GM19397 (cell line): ENCODE results near the gene SPAG16.

Experiments
- ATAC-seq: cut with Tn5 transposase; IDR thresholded peaks from one replicate; pipeline ENCODE4 v1.9.1; 2021; ENCODE audit warnings: mild to moderate bottlenecking, moderate library complexity; ENCODE audit not compliant: unreplicated experiment

Gene SPAG16

DNA sequence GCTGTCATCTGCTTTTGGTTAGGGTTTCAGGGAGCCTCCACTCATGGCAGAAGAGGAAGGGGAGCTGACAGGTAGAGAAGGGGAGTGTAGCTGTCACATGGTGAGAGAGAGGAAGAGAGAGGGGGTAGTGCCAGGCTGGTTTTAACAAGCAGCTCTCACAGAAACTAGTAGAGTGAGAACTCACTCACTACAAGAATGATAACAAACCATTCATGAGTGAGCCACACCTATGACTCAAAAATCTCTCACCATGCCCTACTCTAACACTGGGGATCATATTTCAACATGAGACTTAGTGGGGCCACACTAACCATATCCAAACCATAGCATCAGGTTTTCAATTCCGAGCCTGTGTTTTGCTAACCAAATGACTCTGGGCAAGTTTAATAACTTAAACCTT lies 851.7 kb downstream of the SPAG16 start:
- no peak for ATAC-seq

DNA sequence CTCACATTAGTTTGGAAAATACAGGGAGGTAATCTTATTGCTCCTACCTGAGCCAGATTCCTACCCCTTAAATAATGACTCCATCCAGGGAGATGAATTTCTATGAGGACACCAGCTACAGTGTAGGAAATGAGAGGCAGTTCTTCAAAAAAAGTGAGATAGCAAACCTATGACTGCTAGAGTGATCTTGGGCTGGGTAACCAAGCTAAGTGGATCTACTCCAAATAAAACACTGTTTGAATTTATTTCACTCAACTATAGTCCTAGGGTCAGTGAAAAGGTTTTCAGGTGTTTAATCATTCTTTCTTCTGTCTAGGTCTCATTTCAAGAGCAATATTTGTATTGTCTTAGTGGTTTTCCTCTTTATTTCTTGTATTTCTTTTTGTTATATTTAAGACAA lies 854.5 kb downstream of the SPAG16 start:
- no peak for ATAC-seq

DNA sequence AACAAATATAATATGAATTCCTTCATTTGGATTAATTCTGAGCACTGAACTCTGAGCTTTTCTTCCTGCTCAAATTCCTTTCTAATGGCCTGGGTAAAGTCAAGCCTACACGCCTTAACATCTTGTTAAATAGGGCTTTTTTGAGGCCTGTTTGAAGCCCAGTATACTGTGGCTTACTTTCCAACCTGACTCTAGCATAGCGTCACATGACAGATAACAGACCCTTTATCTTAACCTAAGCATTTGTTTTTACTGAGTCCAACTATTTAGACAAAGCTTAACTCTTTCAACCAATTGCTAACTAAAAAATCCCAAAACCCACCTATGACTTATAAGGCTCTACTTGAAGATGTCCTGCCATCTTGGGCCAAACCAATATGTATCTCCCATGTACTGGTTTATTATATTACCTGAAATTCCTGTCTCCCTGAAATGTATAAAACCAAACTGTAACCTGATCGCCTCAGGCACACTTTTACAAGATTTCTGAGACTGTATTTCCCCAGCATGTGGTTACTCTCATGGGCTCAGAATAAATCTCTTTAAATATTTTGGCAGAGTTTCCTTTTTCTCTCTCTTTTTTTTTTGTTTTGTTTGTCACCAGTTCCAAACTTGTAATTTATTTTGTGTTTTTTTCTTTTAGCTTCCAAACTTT lies 855.5 kb downstream of the SPAG16 start:
- ATAC-seq = no peak

DNA sequence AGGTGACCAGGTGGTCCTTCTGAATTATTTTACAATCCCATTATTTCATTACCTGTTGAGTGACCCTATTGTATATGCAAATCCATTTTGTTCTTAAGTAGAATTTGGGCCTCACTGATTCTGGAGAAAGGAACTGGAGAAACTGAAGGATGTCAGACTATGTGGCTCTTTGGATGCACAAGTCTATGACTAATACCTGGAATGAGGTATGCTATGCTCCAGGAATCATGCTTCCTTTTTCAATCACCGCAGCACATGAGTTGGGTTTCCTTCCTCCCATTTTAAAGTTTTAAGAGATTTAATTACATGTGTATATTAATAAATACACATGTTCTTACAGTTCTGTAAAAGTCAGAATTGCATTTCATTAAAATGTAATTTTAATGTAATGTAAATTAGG lies 872.7 kb downstream of the SPAG16 start:
- ATAC-seq = no peak

DNA sequence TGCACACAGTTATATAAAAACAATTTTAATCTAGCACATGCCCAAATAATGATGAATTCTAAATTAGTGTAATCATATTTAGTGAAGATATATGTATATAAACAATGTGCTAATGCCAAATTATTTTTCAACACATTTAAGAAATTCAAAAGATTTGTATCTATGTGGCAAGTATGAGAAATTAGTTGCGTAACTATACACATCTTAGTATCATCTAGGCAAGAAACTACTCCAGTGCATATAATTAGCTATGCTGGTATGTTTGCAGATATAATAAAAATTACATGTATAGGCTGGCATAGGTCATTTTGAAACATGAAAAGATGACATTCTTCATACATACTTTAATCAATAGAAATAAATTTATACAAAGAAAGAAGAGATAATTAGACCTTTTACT lies 874.6 kb downstream of the SPAG16 start:
- no peak for ATAC-seq

DNA sequence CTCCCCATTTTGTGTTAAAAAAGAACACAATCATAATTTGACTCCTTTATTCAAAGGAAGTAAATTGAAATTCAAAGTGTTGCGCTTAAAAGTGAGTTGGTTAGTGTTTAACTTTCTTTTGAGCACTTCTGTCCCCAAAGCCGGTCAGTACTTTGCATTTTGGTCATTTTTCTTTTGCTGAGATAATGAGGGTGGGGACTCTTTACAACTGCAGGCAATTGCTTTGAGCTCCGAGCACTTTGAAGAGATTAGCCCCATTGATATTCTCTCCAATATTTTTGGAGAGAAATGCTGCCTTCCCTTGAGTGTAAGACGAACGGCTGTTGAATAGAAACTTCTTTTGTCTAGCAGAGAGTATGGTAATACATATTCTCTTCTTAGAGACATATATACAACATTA lies 885.0 kb downstream of the SPAG16 start:
- no peak for ATAC-seq

DNA sequence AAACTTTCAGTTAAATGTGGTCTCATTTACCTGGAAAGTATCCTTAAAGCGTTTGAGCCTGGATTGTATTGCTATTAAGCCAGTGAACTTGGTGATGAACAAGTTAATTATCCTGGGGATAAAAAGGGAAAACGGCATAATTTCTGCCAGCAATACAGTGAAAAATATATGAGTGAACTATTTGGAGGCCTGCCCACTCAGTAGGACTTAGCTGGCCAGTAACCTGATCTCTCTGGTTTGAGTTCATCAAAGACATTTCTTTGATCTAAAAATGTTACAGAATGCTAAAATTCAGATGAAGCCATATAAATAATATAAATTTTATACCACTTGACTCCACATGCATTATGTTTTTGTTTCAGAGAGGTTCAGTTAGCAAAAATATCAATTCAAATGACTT lies 885.5 kb downstream of the SPAG16 start:
- ATAC-seq = no peak

DNA sequence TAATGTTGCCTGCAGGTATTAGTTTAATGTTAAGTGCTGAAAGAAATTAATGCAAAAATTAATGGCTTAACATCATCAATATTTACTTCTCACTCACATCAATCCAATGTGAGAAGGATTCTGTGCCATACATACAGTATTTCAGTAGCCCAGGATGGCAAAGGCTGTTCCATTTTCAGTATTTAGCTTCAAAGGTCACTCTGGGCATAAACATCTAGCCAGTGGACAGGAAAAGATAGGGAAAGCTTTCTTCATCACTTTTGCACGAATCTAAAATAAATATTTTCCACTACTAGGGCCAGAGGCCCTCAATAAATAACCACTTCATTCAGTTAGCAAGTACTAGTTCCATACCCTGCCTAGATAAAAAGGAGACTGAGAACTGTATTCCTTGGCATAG lies 890.3 kb downstream of the SPAG16 start:
- ATAC-seq = no peak

DNA sequence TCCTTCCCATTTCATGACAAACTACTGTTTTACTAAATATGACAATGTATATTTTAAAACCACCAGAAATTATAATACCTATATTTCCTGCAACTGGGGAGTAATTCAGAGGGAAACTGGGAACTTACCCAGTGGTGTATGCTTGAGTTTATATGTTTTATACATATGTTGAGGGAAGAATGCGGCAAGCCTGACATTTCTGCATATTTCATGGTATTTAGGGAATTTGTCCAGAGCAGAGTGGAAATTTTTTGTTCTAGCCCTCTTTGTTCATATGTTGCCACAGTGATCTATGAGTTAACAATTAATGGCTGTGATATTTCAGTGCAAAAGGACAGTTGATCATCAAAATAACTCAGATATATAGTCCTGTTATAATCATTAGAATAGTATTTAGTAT lies 895.8 kb downstream of the SPAG16 start:
- no peak for ATAC-seq

DNA sequence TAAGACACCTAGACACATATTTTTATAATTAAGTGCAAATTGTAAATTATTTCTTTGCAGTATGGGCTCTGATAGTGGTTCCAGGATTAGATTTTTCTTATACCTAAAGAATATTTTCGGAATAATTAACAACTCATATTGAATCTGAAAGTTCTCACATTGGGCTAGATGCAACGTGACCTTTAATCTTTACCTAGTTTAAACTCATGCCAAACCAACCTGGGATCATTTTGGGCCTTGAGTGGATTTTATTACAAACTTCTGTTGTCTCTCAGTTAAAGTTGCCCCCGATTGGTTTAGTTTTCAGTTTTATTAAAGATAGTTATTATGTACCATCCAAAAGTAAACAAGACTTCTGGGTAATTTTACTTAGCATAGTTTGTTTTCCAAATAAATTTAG lies 896.4 kb downstream of the SPAG16 start:
- no peak for ATAC-seq

DNA sequence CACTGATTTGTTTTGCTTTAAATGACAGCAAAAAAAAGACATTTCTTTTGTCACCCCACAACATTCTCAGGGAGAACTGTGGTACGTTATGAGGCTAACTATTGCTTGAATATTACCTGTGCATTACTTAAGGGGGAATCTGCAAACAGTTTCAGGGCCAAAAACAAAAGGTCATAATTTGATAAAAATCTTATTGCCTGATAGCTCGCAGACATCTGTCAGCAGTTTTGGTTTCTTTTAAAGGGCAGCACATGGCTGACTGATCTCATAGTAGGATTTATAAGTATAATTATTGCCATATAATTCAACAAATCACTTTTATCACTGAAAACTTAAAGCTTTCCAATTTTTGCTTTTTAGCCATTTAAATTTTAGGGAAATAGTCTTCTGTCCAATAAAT lies 900.2 kb downstream of the SPAG16 start:
- no peak for ATAC-seq

DNA sequence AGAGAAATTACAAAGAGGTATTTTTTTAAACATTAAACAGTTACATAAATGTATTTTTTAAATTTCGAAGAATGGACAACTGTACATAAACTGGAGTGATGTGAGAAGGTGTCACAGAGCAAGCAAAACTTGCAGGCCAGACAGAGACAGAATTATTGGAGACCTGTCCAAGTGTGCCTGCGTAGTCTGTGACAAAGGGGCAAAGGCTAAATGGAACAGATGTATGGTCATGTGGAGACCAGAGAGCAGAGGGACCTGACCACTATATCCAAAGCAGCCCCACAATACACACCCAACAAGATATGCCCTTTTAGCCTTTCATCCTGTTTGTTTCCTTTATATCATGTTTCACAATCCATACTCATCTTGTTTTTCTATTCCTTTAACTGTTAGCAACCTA lies 901.3 kb downstream of the SPAG16 start:
- ATAC-seq = no peak

DNA sequence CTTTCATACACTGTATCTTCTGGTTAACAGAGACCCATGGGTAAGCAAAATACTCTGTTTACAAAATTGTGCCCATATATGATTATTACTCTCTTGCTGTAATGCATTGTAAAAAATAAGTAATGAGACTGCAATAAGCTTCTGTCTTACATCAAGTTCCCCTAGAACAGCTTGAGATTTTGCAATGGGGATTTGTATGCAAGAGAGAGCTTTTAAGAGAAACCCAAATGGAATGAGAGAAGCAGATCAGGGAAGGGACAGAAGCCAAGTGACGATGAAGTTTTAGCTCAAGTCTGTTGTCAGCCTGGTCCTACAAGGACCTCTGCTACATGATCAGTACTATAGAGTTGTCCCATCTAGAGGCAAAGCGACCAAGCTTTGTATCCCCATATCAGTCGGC lies 908.4 kb downstream of the SPAG16 start:
- ATAC-seq = no peak

DNA sequence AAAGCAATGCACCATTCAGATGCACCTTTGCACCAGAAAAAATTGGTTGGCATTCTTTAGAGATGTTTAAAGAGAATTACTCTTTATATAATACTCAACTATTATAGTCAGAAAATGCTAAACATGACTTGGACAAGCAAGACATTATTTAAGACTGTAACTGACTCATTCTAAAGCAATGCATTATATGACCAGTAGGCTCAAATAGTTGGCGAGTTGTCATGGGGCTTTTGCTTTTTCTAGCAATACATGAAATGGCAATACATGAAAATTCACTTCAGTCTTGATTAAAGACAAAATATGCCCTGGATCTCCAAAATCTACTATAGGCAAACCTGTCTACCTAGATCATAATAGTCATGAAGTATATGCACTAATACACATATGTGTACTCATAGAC lies 909.7 kb downstream of the SPAG16 start:
- ATAC-seq = no peak

DNA sequence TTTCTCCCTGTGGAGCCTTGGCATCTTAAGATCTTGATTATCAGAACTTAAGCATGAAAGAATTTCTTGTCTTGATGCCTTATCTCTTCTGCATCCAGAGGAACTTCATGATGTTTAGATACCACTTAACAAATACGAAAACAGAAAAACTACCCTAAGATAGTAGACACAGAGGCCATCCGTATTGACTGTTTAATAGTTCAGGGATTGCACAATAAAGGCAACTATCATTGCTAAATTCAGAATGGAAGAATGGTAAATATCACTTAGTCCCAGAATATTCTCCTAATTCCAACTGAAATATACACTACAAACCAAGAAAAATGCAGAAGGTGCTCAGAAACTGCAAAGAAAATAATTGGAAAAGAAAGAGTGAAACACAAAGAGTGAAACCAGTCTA lies 912.0 kb downstream of the SPAG16 start:
- ATAC-seq = no peak

DNA sequence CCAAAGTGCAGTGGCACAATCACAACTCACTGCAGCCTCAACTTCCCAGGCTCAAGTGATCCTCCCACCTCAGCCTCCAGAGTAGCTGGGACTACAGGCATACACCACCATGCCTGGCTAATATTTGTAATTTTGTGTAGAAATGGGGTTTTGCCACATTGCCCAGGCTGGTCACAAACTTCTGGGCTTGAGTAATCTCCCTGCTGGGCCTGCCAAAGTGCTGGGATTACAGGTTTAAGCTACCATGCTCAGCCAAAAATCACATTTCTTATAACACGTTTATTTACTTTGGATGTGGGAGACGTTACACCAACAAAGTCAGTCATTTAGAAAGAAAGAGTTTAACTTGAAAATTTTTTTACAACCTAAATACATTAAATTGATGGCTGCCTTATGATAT lies 917.6 kb downstream of the SPAG16 start:
- no peak for ATAC-seq

DNA sequence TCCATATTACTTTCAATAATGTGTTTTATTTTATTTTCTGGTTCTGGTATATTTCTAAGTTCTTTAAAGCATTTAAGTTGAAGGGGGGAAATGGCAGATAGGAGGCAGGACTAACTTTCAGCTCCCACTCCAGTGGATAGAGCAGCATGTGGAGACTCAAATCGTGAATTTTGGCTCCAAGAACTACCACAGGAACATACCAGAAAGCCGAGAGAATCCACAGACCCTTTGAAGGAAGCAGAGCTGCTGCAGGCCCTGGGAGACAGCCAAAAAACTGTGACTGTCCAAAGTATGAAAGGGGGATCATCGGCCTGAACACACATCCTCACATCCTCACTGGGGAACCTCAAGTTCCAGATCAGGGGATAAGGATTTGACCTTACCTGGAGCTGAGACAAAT lies 919.0 kb downstream of the SPAG16 start:
- ATAC-seq = no peak

DNA sequence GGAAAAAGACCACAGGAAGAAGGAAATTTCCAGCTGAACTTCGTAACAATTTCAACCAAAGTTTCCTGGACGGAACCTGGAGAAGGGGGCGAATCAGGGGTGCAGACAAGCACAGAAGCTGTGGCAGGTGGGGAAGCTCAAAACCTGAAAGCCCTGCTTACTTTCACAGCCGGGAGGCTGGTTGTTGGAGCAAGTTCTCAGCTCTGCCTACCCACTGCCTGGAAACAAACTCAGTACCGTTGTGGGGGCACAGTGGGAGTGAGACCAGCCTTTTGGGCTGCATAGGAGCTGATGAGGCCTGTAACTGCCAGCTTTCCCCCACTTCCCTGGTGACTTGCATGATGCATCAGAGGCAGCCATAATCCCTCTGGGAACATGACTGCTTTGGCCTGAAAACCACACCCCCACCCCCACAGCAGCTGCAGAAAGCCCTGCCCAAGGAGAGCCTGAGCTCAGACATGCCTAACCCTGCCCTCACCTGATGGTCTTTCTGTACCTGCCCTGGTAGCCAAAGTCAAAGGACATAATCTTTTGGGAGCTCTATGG lies 919.6 kb downstream of the SPAG16 start:
- no peak for ATAC-seq

DNA sequence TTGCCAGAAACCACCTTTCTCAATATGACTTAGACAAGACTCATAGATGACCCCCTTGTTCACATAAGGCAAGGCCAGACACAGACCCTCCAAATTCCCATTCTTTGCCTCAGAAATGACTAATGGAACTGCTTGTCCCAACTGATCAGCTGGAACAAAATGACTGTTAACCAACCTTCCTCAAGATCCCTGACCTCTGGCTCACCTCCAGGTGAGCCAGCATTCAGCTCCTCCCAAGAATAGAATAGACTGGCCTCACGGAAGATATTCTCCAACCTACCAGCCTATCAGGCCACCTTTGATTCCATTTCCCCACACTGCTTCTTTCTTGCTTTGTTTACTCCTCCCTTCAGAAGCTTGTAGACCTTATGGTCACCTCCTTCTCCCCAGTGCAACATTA lies 930.8 kb downstream of the SPAG16 start:
- ATAC-seq = no peak

DNA sequence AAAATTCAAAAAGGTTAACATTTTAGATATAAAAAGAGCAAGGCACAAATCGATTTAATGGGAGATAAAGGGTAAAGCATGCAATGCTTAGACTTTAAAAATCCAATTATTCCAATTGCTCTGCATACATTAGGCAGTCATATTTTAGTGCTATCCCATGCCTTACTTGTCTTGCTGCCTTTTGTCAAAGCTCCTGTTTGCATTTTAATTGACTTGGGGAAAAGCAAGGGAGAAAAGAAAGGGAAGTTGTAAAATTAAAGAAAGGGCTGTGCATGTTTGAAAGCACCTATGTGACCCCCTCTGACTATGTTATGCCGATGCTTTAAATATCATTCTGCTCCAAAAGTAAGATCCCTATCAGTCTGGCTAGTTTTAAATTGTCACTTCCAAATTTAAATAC lies 932.9 kb downstream of the SPAG16 start:
- no peak for ATAC-seq

DNA sequence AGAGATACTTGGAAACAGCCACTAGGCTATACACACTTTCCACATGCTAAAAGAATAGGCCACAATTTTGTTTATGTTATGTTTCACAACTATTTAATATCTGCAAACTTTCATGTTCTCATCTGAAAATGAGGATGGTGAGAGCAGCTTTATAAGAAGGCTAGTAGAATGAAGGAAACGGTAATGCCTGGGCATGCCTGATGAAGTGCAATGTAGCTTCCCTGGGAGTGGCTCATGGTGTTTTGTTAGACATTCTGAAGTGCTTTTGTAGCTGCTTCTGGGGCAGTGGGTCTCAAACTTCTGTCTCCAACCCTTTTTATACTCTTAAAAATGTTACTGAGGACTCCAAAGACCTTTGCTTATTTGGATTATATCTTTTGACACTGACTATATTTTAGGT lies 933.3 kb downstream of the SPAG16 start:
- no peak for ATAC-seq

DNA sequence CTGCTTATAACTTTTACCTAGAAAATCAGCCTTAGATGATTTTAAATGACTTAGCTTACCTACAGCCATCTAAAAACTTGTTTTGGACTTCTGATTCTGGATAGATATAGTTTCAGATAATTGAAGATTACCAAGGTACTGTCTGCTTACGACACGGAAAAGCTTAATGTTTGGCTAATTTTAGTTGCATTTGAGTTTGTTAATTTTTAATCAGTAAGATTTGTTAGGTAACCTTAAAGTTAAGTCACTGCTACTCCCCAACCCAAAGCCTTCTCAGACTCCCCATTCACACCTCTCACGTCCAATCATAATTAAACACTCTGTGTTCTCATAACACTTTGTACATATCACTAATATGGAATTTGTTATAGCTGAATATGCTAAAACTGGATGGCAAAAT lies 936.0 kb downstream of the SPAG16 start:
- no peak for ATAC-seq

DNA sequence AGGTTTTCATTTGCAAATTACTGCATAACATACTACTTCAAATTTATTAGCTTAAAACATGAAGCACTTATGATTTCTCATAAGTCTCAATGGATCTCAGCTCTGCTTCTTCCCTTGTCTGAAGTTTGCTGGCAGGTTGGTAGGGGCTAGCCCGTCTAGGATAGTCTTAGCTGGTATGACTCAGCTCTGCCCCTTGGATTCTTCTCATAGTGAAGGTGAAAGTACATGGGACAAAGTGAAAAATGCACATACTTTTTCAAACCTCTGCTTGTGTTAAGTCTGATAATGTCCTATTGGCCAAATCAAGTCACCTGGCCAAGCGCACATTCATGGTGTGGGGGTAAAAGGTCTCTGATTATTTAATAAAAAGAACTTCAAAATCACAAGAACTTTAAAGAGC lies 941.8 kb downstream of the SPAG16 start:
- ATAC-seq = no peak
